ENCODE results near the gene HOXB7. TPM values are rescaled to one million over a fixed set of nuclear protein-coding genes. Genes with fewer than 3 reads are reported as not detected.

The HOXB7 gene
- total and polyA plus RNA-seq, 4 donors, result 16.6 to 99.7 (median 49.7) TPM

DNA sequence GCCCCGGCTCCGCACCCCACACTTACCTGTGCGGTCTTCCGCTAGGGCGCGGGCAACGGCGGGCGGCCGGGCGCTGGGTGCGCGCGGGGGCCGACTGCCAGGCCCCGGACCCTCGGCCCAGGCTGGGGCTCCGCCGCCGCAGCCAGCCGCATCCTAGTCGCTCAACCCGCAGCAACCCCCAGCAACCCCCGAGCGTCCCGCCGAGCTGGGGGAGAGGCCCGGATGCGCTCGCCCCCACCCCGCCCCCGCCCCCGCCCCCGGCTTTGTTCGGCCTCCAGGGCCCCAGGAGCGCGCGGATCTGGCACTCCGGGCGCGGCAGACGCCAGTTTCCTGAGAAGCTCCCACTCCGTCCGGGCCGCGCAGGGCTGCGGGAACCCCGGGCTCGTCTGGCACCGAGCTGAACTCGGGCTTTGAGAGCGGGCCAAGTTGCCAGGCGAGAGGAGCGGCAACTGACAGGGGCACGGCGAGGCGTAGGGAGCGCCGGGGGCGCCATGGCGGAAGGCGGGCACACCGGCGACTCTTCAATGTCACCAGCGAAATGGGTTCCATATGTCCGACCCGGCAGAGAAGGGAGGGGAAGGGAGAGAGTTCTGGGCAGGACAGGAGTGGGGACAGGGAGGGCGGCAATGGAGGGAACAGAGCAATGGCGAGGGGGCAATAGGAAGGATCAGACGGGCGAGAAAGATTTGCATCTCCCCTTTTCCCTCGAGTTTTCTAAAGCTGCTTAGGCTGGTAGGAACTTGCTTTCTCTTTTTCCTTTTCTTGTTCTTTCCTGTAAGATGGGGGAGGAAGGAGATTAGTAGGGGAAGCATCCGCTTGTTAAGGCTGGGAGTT is 46.4 kb downstream of the HOXB7 start:
- WGBS (ENCODE audit: insufficient coverage), result 4% methylated on average over 69 of the region's 73 CpGs
- DNase-seq (ENCODE audit: low read depth in 4 of 6, low spot score in 6 of 6), result peak in 1 of 6 donors; percentile 66
- Histone ChIP-seq H3K27me3 (ENCODE audit: control insufficient read depth, insufficient read depth, low read length) (no peaks in the 10 kb centered on the region), H3K27ac (ENCODE audit: low read depth, low read length) (peak overlapping the region; percentile 99), H3K4me1 (ENCODE audit: control insufficient read depth, insufficient read depth, low read length) (peaks cover 91% of the 10 kb centered on the region), H3K9me3 (ENCODE audit: control insufficient read depth, insufficient read depth, low read length) (no peaks in the 10 kb centered on the region), H3K4me3 (ENCODE audit: low read depth, low read length) (peak overlapping the region; percentile 48), H3K36me3 (ENCODE audit: control insufficient read depth, insufficient read depth, low read length) (peaks cover 32% of the 10 kb centered on the region)

DNA sequence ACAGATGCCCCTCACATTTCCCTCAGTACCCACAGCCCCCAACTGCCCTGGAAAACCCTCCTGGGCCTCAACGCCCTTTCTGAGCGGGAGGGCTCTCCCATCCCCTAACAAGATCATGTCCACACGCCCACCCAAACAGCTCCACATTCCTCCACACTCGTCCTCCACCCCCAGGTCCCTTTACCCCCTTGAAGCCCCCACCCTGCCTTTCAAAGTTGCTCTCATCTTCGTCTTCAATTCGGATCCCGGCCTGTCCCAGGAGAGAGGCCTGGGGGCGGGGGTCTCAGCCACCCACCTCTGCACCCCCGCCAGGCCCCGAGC is 47.0 kb downstream of the HOXB7 start:
- no peaks in the 10 kb centered on the region for H3K9me3 ChIP-seq (ENCODE audit: control insufficient read depth, insufficient read depth, low read length)
- H3K27me3 ChIP-seq (ENCODE audit: control insufficient read depth, insufficient read depth, low read length), result no peaks in the 10 kb centered on the region
- 2% methylated on average over 10 of the region's 10 CpGs for WGBS (ENCODE audit: insufficient coverage)
- peaks cover 93% of the 10 kb centered on the region for H3K4me1 ChIP-seq (ENCODE audit: control insufficient read depth, insufficient read depth, low read length)
- peak overlapping the region; percentile 99 for H3K27ac ChIP-seq (ENCODE audit: low read depth, low read length)
- H3K4me3 ChIP-seq (ENCODE audit: low read depth, low read length), result peak overlapping the region; percentile 30
- no peak for DNase-seq (ENCODE audit: low read depth in 4 of 6, low spot score in 6 of 6)
- H3K36me3 ChIP-seq (ENCODE audit: control insufficient read depth, insufficient read depth, low read length), result peaks cover 32% of the 10 kb centered on the region

GRCh38 chr17:48563385-48563838 is 47.4 kb downstream of the HOXB7 start:
- Histone ChIP-seq H3K4me3 (ENCODE audit: low read depth, low read length) (peak overlapping the region; percentile 30), H3K27ac (ENCODE audit: low read depth, low read length) (peak overlapping the region; percentile 99), H3K9me3 (ENCODE audit: control insufficient read depth, insufficient read depth, low read length) (no peaks in the 10 kb centered on the region), H3K27me3 (ENCODE audit: control insufficient read depth, insufficient read depth, low read length) (no peaks in the 10 kb centered on the region), H3K4me1 (ENCODE audit: control insufficient read depth, insufficient read depth, low read length) (peaks cover 93% of the 10 kb centered on the region), H3K36me3 (ENCODE audit: control insufficient read depth, insufficient read depth, low read length) (peaks cover 36% of the 10 kb centered on the region)
- peak in 2 of 6 donors; percentile 62 to 88 for DNase-seq (ENCODE audit: low read depth in 4 of 6, low spot score in 6 of 6)
- WGBS (ENCODE audit: insufficient coverage), result 10% methylated on average over 5 of the region's 6 CpGs

GRCh38 chr17:48562934-48563333 is 47.9 kb downstream of the HOXB7 start:
- Histone ChIP-seq H3K4me1 (ENCODE audit: control insufficient read depth, insufficient read depth, low read length) (peaks cover 93% of the 10 kb centered on the region), H3K27ac (ENCODE audit: low read depth, low read length) (peak overlapping the region; percentile 99), H3K27me3 (ENCODE audit: control insufficient read depth, insufficient read depth, low read length) (no peaks in the 10 kb centered on the region), H3K4me3 (ENCODE audit: low read depth, low read length) (peak overlapping the region; percentile 30), H3K9me3 (ENCODE audit: control insufficient read depth, insufficient read depth, low read length) (no peaks in the 10 kb centered on the region), H3K36me3 (ENCODE audit: control insufficient read depth, insufficient read depth, low read length) (peaks cover 40% of the 10 kb centered on the region)
- no peak for DNase-seq (ENCODE audit: low read depth in 4 of 6, low spot score in 6 of 6)
- 4% methylated on average over 4 of the region's 5 CpGs for WGBS (ENCODE audit: insufficient coverage)

GRCh38 chr17:48561884-48562810 is 48.7 kb downstream of the HOXB7 start:
- no peaks in the 10 kb centered on the region for H3K9me3 ChIP-seq (ENCODE audit: control insufficient read depth, insufficient read depth, low read length)
- peaks cover 95% of the 10 kb centered on the region for H3K4me1 ChIP-seq (ENCODE audit: control insufficient read depth, insufficient read depth, low read length)
- H3K27me3 ChIP-seq (ENCODE audit: control insufficient read depth, insufficient read depth, low read length), result no peaks in the 10 kb centered on the region
- no peak for DNase-seq (ENCODE audit: low read depth in 4 of 6, low spot score in 6 of 6)
- H3K36me3 ChIP-seq (ENCODE audit: control insufficient read depth, insufficient read depth, low read length), result peaks cover 41% of the 10 kb centered on the region
- H3K4me3 ChIP-seq (ENCODE audit: low read depth, low read length), result peak overlapping the region; percentile 30
- 16% methylated on average over 7 of the region's 15 CpGs for WGBS (ENCODE audit: insufficient coverage)
- H3K27ac ChIP-seq (ENCODE audit: low read depth, low read length), result peak overlapping the region; percentile 99

DNA sequence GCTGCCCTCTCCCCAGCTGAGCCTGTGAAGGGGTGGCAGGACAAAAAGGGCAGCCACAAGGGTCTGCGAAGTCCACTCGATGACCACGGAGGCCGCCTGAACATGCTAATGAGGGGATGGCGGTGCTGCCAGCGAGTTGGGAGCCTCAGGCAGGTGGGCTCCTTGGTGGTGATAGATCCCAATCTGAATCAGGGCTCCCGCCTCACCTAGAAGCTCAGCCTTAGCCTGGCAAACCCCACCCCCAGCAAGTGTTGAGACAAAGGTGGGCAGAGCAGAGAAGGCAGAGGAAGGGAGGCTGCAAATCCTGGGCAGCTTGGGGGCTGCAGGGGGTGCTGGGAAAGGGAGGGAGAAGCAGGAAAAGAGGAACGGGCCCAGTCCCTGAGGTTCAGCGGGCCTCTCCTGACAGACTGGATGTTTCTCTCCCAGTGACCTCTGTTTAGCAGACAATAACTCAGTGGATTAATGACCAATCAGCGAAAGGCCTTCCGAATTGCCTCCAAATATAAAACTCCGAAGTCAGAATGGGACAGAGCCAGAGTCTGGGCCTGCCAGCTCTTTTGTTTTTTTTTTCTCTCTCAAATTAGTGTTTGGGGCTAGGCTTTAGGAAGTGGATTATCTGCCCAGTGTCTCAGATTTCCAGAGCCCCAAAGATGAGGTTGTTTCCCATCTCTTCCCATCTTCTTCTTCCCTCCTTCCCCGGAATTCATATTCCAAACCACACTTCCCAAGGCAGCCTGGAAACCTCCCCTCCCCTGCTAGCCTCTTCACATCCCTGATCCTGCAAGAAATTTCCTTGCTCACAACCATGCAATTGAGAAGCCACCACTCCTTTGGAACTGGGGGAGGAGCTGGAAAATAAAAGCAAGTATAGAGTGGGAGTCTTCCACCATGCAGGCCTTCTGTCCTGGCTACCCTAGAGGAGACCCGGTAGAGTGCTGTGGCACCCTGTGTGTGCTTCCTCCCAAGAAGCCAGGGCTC is 50.7 kb downstream of the HOXB7 start:
- peaks cover 86% of the 10 kb centered on the region for H3K4me1 ChIP-seq (ENCODE audit: control insufficient read depth, insufficient read depth, low read length)
- H3K27me3 ChIP-seq (ENCODE audit: control insufficient read depth, insufficient read depth, low read length), result no peaks in the 10 kb centered on the region
- H3K27ac ChIP-seq (ENCODE audit: low read depth, low read length), result peak overlapping the region; percentile 99
- peak in 1 of 6 donors; percentile 81 for DNase-seq (ENCODE audit: low read depth in 4 of 6, low spot score in 6 of 6)
- no peaks in the 10 kb centered on the region for H3K9me3 ChIP-seq (ENCODE audit: control insufficient read depth, insufficient read depth, low read length)
- peak overlapping the region; percentile 28 for H3K4me3 ChIP-seq (ENCODE audit: low read depth, low read length)
- H3K36me3 ChIP-seq (ENCODE audit: control insufficient read depth, insufficient read depth, low read length), result peaks cover 35% of the 10 kb centered on the region
- WGBS (ENCODE audit: insufficient coverage), result 14% methylated on average over 9 of the region's 14 CpGs

DNA sequence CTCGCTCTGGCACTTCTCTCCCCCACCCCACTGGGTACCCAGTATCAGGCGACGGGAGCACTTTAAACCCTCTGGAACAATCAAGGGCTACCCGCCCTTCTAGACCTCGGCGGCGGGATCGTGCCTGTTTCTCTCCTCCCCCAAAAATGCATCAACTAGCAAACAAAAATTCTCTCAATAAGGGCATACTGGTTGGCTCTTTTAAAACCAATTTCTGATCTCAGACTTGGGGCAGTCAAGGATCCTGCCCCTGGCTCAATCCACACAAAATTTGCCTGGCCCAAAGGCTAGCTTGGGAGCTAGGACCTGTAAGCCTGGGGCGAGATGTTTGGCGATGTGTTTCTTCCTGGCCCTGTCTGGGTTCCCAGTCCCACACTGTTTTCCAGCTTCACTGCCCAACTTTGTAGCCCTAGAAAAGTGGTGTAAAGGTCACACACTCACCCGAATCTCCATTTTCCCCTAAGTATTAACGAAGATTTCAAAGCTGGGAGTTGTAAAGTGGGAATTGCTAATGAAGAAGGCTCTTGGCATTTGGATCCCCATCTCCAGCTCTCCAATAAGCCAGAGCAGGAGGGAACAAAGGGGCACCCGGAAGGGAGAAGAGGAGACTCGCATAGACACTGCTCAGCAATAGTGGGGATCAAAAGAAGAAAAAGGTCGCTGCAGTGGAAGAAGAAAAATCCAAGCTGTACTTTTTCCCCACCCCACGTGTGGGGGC is 51.5 kb downstream of the HOXB7 start:
- Histone ChIP-seq H3K27ac (ENCODE audit: low read depth, low read length) (peak overlapping the region; percentile 99), H3K27me3 (ENCODE audit: control insufficient read depth, insufficient read depth, low read length) (no peaks in the 10 kb centered on the region), H3K36me3 (ENCODE audit: control insufficient read depth, insufficient read depth, low read length) (peaks cover 36% of the 10 kb centered on the region), H3K4me3 (ENCODE audit: low read depth, low read length) (peak overlapping the region; percentile 28), H3K4me1 (ENCODE audit: control insufficient read depth, insufficient read depth, low read length) (peaks cover 85% of the 10 kb centered on the region), H3K9me3 (ENCODE audit: control insufficient read depth, insufficient read depth, low read length) (no peaks in the 10 kb centered on the region)
- DNase-seq (ENCODE audit: low read depth in 4 of 6, low spot score in 6 of 6), result peak in 1 of 6 donors; percentile 69
- WGBS (ENCODE audit: insufficient coverage), result 14% methylated on average over 10 of the region's 16 CpGs

DNA sequence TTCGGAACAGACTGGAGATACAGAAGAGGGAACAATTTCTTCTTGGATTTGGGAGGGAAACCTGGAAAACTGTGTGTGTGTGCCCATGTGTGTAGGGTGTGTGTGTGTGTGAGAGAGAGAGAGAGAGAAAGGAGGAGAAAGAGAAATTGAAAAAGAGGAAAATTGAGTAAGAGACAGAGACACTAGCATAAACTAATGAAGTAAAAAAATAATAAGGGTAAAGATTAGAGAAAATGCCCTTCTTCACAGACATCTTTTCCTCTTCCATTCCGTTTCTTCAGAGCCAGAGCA is 52.0 kb downstream of the HOXB7 start:
- H3K4me3 ChIP-seq (ENCODE audit: low read depth, low read length), result peak overlapping the region; percentile 28
- no peaks in the 10 kb centered on the region for H3K27me3 ChIP-seq (ENCODE audit: control insufficient read depth, insufficient read depth, low read length)
- H3K36me3 ChIP-seq (ENCODE audit: control insufficient read depth, insufficient read depth, low read length), result peaks cover 37% of the 10 kb centered on the region
- 28% methylated on average over 2 of the region's 2 CpGs for WGBS (ENCODE audit: insufficient coverage)
- peak overlapping the region; percentile 99 for H3K27ac ChIP-seq (ENCODE audit: low read depth, low read length)
- H3K4me1 ChIP-seq (ENCODE audit: control insufficient read depth, insufficient read depth, low read length), result peaks cover 84% of the 10 kb centered on the region
- no peaks in the 10 kb centered on the region for H3K9me3 ChIP-seq (ENCODE audit: control insufficient read depth, insufficient read depth, low read length)
- DNase-seq (ENCODE audit: low read depth in 4 of 6, low spot score in 6 of 6), result peak in 1 of 6 donors; percentile 63
